ENCODE data around the gene CCDC88B.

Gene CCDC88B

GRCh38 chr11:64330888-64331287, 9.1 kb upstream of the CCDC88B start:
- no peak overlapping the region for H3K4me3 ChIP-seq (ENCODE audit: low read depth, low read length)
- TF ChIP-seq, protein P1, sequence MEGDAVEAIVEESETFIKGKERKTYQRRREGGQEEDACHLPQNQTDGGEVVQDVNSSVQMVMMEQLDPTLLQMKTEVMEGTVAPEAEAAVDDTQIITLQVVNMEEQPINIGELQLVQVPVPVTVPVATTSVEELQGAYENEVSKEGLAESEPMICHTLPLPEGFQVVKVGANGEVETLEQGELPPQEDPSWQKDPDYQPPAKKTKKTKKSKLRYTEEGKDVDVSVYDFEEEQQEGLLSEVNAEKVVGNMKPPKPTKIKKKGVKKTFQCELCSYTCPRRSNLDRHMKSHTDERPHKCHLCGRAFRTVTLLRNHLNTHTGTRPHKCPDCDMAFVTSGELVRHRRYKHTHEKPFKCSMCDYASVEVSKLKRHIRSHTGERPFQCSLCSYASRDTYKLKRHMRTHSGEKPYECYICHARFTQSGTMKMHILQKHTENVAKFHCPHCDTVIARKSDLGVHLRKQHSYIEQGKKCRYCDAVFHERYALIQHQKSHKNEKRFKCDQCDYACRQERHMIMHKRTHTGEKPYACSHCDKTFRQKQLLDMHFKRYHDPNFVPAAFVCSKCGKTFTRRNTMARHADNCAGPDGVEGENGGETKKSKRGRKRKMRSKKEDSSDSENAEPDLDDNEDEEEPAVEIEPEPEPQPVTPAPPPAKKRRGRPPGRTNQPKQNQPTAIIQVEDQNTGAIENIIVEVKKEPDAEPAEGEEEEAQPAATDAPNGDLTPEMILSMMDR (IDR thresholded peaks at IDR 0.05; ENCODE audit: control insufficient read depth, extremely low read depth, insufficient read depth) = no peak
- no peak for DNase-seq (ENCODE audit: low read depth)

- DNase-seq (ENCODE audit: low read depth) = no peak
- H3K4me3 ChIP-seq (ENCODE audit: low read depth, low read length) = no peak overlapping the region
- TF ChIP-seq, protein P1 (IDR thresholded peaks at IDR 0.05; ENCODE audit: control insufficient read depth, extremely low read depth, insufficient read depth) = peak; percentile 9
Observed at GRCh38 chr11:64331569-64332371, 8.2 kb upstream of the CCDC88B start.

DNA sequence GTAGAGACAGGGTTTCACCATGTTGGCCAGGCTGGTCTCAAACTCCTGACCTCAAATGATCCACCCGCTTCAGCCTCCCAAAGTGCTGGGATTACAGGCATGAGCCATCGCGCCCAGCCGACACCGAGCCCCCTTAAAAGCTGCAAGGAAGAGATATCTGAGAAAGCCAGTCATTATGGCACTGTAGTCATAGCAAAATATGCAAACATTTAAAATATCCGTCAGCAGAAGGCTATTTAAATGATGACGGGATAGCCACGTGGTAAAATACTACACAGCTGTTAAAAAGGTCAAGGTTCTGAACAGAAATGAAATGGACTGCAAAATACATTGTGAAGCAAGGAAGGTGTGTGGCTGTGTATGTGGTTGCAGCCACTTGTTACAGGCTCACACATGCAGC, 6.4 kb upstream of the CCDC88B start:
- TF ChIP-seq, protein P1 (IDR thresholded peaks at IDR 0.05; ENCODE audit: control insufficient read depth, extremely low read depth, insufficient read depth) = no peak
- no peak overlapping the region for H3K4me3 ChIP-seq (ENCODE audit: low read depth, low read length)
- DNase-seq (ENCODE audit: low read depth) = no peak

DNA sequence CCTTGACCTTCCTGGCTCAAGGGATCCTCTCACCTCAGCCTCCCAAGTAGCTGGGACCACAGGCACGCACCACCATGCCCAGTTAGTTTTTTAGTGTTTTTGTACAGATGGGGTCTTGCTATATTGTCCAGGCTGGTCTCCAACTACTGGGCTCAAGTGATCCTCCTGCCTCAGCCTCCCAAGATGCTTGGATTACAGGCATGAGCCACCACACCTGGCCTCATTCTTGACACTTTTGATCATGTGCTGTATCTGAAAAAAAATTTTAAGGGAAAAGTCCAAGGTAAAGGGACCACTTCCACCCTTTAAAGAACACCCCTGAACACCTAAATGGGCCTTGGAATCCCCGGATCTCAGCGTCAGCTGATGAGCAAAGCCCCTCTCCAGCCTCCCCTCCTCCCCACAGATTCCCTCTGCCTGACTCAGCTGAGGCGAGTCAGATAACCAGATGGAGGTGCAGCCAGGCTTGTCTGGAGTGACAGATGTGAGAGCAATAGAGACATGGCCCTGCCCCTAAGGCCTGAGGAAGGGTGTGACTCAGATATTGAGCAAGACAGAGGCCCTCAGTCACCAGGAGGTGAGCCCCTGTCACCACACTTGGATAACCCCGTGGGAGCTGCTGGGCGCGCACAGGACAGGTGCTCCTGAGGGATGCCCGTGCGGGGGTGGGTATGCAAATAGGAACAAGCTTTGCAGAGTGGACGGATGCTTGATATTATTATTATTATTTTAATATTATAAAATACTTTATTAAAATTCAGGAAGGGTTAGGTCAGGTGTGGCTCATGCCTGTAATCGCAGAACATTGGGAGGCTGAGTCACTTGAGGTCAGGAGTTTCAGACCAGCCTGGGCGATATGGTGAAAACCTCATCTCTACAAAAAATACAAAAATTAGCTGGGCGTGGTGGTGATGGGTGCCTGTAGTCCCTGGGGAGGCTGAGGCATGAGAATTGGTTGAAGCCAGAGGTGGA, 5.0 kb upstream of the CCDC88B start:
- no peak overlapping the region for H3K4me3 ChIP-seq (ENCODE audit: low read depth, low read length)
- TF ChIP-seq, protein P1 (IDR thresholded peaks at IDR 0.05; ENCODE audit: control insufficient read depth, extremely low read depth, insufficient read depth) = no peak
- no peak for DNase-seq (ENCODE audit: low read depth)

- TF ChIP-seq, protein P1 (IDR thresholded peaks at IDR 0.05; ENCODE audit: control insufficient read depth, extremely low read depth, insufficient read depth) = no peak
- DNase-seq (ENCODE audit: low read depth) = no peak
- H3K4me3 ChIP-seq (ENCODE audit: low read depth, low read length) = no peak overlapping the region
Observed at GRCh38 chr11:64337538-64338249, 2.3 kb upstream of the CCDC88B start.

GRCh38 chr11:64338716-64339115, 1.3 kb upstream of the CCDC88B start:
- no peak overlapping the region for H3K4me3 ChIP-seq (ENCODE audit: low read depth, low read length)
- TF ChIP-seq, protein P1 (IDR thresholded peaks at IDR 0.05; ENCODE audit: control insufficient read depth, extremely low read depth, insufficient read depth) = no peak
- DNase-seq (ENCODE audit: low read depth) = no peak
